PC-9 (cell line): ENCODE results near the gene FHIP2A.

Experiments
- EZH2 ChIP-seq: fragments of 200-600 bp; sonication (generic); IDR thresholded peaks from 2 replicates; pipeline ENCODE4 v1.8.0; 2017; ENCODE audit warnings: antibody characterized with exemption, low read depth
- TF ChIP-seq, protein P1 (sequence below): fragments of 200-600 bp; sonication (generic); conservative IDR thresholded peaks from 2 replicates; pipeline ENCODE4 v1.6.1; 2017; ENCODE audit warnings: mixed run types, antibody characterized with exemption, mild to moderate bottlenecking, moderate library complexity

GRCh38 chr10:114808982-114809381 lies 12.6 kb upstream of the FHIP2A start:
- TF ChIP-seq, protein P1, sequence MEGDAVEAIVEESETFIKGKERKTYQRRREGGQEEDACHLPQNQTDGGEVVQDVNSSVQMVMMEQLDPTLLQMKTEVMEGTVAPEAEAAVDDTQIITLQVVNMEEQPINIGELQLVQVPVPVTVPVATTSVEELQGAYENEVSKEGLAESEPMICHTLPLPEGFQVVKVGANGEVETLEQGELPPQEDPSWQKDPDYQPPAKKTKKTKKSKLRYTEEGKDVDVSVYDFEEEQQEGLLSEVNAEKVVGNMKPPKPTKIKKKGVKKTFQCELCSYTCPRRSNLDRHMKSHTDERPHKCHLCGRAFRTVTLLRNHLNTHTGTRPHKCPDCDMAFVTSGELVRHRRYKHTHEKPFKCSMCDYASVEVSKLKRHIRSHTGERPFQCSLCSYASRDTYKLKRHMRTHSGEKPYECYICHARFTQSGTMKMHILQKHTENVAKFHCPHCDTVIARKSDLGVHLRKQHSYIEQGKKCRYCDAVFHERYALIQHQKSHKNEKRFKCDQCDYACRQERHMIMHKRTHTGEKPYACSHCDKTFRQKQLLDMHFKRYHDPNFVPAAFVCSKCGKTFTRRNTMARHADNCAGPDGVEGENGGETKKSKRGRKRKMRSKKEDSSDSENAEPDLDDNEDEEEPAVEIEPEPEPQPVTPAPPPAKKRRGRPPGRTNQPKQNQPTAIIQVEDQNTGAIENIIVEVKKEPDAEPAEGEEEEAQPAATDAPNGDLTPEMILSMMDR = no peak
- TF ChIP-seq EZH2 = no peak
